Right ventricle myocardium inferior (tissue), 1 donor: ENCODE data around the gene PTBP3. TPM values are rescaled to one million over a fixed set of nuclear protein-coding genes. Genes with fewer than 3 reads are reported as not detected.
"Not testable (repeated sequence)": the region's sequence is repeated elsewhere in the genome, so short reads cannot be mapped to it uniquely, and the experiment has no call there.

Experiments used
- ATAC-seq: fragments of 200-7000 bp; cut with Tn5 transposase; one replicate; pipeline ENCODE4 v1.9.1; 2020; ENCODE audit warnings: mild to moderate bottlenecking, moderate library complexity
- DNase-seq: peaks from one replicate; pipeline ENCODE4 v3.0.0; 2021; ENCODE audit errors: missing footprints
- intact Hi-C: fragments of 100-400 bp; cut with DNase I; formaldehyde crosslinking; loops from one replicate; pipeline ENCODE4 v1.11.0; 2022
- long read RNA-seq: library from polyadenylated mRNA; unstranded; transcript quantifications from one replicate; pipeline ENCODE4 v2.0.0, GENCODE V29; 2021
- total RNA-seq: library from RNA; stranded (reverse); fragmentation: NEBNext Ultra II Directional; extraction: Animal tissue kit (Norgen Biotek cat#: 25700); gene quantifications from one replicate; pipeline ENCODE4 v1.2.1, GENCODE V29; 2021
- donor health status: DM: no; HTN: yes; CAD: no; lungs with severe emphysema.

PTBP3 gene, protein sequence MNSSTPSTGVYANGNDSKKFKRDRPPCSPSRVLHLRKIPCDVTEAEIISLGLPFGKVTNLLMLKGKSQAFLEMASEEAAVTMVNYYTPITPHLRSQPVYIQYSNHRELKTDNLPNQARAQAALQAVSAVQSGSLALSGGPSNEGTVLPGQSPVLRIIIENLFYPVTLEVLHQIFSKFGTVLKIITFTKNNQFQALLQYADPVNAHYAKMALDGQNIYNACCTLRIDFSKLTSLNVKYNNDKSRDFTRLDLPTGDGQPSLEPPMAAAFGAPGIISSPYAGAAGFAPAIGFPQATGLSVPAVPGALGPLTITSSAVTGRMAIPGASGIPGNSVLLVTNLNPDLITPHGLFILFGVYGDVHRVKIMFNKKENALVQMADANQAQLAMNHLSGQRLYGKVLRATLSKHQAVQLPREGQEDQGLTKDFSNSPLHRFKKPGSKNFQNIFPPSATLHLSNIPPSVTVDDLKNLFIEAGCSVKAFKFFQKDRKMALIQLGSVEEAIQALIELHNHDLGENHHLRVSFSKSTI
- total RNA-seq, result 21.0 TPM
- long read RNA-seq, partial matches to known transcripts, result 0 of 3 reads
- long read RNA-seq, other reads (novel, unspliced or antisense), result 3 of 3 reads

DNA sequence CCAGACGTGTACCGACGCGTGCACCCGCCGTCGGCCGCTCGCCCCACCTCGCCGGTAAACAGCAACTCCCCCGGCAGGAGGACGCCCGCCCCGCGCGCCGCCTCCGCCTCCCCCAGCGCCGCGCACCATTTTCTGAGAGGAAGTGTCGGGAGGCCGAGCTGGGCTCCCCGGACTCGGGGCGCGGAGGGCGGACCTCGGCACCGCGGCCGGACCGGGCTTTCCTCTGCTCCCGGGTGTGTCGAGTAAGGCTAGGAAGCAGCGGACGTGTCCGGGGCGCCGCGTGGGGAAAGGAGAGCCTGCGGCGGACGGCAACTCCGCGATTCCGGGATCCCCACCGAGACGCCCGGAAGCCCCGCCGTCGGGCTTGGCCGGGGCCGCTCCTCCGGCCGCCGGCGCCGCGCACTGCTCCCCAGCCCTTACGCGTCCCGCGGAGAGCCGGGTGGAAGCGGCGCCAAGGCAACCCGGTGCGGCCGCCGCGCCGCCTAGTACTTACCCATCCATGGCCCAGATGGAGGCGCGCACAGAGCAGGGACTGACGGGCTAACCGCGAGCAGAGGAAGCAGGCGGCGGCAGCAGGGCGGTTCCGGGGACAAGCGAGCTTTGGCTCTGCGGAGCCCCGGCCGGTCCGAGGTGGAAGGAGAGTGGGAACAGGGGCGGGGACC, at the start of gene PTBP3:
TSS of gene PTBP3 (minus strand) at position 643 of the 662 bp plus-strand sequence. CDS start 35,754 bp downstream, outside the sequence.
- intact Hi-C loops, result loop anchor here (1.0 to 5.0 kb wide), 4 partner anchors 46 to 436 kb away; partner anchors contain the start of gene UGCG
- peak; percentile 79 for ATAC-seq

DNA sequence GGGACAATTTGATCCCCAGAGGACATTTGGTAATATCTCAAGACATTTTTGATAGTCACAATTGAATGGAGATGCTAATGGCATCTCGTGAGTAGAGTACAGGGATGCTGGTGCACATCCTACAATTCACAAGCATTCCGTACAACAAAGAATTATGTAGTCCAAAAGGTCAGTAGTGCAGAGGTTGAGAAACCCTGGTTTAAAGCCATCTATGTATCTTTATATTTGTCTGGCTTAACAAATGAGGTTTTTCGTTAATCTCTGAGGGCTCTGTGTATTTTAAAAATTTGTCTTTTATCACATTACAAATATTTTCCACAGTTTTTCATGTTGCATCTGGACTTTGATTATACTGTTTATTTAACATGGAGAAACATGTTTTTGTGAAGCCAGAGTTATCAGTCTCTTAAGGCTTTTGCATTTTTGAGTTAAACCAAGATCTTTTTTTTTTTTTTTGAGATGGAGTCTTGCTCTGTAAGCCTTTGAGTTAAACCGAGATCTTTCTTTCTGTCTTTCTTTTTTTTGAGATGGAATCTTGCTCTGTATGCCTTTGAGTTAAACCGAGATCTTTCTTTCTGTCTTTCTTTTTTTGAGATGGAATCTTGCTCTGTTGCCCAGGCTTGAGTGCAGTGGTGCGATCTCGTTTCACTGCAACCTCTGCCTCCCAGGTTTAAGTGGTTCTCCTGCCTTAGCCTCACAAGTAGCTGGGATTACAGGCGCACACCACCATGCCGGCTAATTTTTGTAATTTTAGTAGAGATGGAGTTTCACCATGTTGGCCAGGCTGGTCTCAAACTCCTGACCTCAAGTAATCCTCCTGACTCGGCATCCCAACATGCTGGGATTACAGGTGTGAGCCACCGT, 49.3 kb upstream of the PTBP3 start:
- intact Hi-C loops, result no loop called here
- DNase-seq, result no peak
- no peak for ATAC-seq

More for the DNA sequence above, at the start of gene PTBP3:
- DNase-seq, result peak; percentile 92

DNA sequence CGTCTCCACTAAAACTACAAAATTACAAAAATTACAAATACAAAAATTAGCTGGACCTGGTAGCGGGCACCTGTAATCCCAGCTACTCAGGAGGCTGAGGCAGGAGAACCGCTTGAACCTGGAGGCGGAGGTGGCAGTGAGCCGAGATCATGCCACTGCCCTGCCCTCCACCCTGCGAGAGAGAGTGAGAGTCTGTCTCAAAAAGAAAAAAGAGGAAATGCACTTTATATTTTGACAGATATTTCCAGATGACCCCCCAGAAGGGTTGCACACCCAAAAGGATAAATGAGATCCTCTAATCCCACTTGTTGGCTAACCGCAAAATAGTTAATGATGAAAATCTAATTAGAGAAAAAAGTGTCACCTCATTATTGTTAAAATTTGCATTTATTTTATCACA, 48.6 kb upstream of the PTBP3 start:
- ATAC-seq (no peak), DNase-seq (no peak)
- intact Hi-C loops, result no loop called here

DNA sequence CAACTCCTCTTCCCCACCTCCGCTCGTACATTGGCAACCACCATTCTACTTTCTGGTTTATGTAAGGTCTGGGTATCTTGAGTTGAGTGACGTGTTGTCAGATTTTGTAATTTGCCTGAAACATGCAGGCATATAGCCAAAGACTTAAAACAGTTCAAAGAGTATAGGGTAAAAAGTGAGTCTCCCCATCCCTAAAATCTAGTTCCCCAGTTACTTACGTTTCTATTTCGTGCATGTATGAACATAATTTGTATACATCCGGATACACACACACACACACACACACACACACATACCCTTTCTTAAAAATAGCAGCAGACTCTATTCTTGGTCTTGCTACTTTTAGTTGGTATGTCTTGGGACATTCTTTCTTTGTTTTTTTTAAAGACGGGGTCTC, 47.4 kb upstream of the PTBP3 start:
- no peak for ATAC-seq
- DNase-seq, result no peak
- intact Hi-C loops, result no loop called here

DNA sequence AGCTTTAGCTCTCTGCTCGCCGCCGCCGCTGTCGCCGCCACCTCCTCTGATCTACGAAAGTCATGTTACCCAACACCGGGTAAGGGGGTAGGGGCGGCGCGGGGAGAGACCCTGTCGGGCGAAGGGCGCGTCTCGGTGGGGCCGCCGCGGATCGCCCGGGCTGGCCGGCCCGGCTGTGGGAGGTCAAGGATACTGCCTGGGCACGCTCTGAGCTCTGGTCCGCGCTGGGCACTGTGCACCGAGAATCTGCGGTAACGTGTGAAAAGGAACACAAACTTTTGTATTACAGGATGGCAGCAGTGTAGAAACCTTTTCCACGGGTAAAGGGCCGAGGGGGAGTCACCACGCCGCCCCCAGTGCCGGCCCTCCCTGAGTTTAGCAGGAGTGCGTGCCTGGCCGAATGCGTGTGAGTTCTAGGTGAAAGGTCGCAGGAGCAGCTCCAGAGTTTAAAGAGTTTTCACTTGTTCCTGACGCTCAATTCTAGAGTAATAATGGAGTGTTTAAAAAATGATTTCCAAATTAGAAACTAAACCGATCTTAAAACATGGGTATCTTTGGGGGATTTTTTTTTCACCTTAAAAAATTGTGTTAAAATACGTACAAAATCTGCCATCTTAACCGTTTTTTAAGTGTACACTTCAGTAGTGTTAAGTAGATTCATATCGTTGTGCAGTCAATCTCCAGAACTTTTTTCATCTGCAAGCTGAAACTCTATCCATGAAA, 46.8 kb upstream of the PTBP3 start, which contains the start of gene HSDL2:
TSS of gene HSDL2 (plus strand) at position 7 of the 723 bp plus-strand sequence. CDS start at position 63, 56 bp downstream.
- intact Hi-C loops, result no loop called here
- DNase-seq (no peak), ATAC-seq (peak; percentile 54)

DNA sequence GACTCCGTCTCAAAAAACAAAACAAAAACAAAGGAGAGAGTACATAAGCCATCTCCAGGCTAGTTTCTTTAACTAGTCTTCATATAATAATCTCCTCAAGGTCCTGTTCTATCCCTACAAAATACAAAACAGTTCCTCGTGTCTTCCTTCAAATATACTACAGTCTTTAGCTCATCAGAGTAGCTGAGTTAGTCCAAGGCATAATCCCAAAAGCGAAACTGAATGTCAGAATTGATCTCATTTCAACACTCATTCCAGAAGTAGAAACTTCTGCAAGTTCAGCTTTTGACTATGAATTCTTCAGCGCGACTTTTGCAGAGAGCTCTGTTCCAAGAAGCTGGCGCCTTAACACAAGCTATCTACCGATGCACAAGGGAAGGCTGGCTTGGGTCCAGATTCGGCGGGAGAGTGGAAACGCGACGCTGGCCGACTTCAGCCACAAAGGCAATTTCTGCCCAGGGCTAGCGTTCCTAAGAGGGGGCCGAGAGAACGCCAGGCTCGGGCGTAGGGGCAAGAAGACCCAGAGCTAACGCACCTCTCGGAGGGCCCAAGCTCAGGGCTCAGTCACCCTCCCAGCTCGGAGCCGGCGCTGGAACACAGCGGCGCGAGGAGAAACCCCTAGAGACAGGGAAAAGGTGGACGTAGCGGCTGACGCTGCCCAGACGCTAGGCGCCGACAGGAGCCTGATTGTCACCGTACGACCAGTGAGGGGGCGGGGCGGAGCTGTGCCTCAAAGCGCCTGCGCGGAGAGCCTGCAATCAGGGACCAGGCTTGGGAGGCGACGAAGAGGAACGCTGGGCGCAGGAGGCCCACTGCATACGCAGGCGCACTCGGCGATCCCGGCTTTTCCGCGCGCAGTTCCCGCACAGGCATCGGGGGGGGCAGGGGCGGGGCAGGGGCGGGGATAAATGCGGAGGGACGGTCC, 46.0 kb upstream of the PTBP3 start:
- DNase-seq (peak; percentile 100), ATAC-seq (peak; percentile 97)
- intact Hi-C loops, result loop anchor here (2.0 to 10.0 kb wide), 2 partner anchors 47 to 335 kb away; partner anchors contain the start of genes INIP and PTBP3

DNA sequence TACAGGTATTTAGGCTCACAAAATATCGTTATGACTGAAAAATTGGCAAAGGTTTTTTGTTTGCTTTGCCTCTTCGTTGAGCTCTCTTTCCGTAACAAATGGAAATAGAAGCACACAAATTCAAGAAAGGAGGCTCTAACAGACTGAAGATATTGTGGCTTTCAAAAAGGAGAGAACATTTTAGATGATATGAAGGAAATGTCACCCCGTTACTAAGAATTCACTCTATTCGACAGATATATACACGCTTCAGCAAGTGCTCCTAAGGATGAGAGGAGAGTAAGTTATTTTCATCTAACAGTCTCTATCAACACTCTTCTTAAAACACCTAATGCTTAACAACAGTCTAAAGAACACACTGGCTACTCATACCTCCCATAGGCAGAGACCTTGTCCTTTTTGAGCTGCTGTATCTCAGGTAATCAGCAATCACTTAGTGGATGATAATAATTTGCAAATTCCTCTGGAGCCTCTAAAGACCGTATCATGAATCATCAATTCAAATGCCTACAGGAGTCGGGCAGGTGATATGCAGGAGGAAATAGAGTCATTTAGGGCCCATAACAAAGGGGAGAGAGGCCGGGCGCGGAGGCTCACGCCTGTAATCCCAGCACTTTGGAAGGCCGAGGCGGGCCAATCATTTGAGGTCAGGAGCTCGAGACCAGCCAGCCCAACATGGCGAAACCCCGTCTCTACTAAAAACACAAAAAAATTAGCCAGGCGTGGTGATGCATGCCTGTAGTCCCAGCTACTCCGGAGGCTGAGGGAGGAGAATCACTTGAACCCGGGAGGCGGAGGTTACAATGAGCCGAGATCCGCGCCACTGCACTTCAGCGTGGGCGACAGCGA, 45.1 kb upstream of the PTBP3 start:
- DNase-seq, result no peak
- ATAC-seq, result no peak
- intact Hi-C loops, result loop anchor here (2.0 to 10.0 kb wide), 2 partner anchors 46 to 336 kb away; partner anchors contain the start of genes INIP and PTBP3

DNA sequence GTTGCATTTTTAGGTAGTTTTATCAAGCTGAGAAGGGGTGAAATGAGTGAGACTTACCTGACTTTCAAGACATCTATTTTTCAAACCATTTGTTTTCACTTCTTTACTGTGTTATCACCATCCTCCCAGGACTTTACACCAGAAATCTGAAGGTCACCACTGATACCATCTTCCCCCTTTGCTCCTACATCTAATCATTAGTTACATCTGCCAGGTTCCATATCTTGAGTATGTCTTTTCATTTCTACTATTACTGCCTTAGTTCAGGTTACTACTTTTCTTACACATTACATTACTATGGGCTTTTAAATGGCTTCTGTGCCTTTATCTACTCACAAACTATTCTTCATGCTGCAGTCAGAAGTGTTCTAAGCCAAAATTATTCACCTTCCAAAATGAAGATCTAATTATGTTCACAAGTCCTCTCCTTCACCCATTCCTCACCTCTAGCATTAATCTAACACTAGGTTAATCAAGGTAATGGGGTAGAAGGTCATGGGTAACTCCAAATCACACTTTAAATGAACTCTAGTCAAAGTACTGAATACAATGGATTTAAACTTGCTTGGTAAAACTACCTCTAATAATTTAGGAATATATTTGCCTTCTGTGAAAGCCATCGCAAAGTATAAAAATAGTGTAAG, 44.4 kb upstream of the PTBP3 start:
- intact Hi-C loops, result loop anchor here (2.0 to 10.0 kb wide), 2 partner anchors 45 to 337 kb away; partner anchors contain the start of genes INIP and PTBP3

DNA sequence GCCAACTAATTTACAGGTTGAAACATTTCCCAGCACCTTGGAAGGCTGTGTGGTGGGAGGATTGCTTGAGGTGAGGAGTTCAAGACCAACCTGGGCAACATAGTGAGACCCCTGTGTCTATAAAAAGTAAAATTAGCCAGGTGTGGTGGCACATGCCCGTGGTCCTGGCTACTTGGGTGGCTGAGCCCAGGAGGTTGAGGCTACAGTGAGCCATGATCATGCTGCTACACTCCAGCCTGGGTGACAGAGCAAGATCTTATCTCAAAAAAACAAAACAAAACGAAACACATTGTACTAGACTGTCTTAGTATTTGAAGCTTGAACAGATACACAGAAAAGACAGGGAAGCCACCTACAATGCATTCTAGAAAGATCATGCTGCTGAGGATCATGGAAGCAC, 43.7 kb upstream of the PTBP3 start:
- no peak for DNase-seq
- intact Hi-C loops, result loop anchor here (10.0 kb wide), 1 partner anchor 338 kb away; the partner anchor contains the start of gene INIP

More for the DNA sequence above, 44.4 kb upstream of the PTBP3 start:
- DNase-seq (no peak), ATAC-seq (no peak)

DNA sequence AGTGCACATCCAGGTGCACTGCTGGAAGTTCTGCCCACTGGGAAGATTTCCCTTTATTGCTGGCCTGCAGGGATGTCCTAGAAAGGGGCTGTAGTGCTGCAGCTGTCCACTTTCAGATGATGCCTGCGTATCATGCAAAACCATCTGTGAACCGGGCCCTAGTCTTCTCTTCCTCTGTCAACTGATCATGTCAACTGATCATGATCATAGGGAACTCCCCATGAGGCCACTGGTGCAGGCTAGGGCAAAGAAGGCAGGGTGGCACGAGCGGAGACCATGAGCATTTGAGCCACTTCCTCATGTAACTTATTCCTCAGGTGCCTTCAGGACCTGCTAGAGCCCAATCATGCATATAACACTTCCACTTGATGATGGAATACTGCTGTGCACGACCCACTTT, 41.9 kb upstream of the PTBP3 start:
- intact Hi-C loops, result loop anchor here (10.0 kb wide), 1 partner anchor 339 kb away; the partner anchor contains the start of gene INIP
- ATAC-seq, result no peak
- no peak for DNase-seq

More for the DNA sequence above, 43.7 kb upstream of the PTBP3 start:
- ATAC-seq, result no peak

DNA sequence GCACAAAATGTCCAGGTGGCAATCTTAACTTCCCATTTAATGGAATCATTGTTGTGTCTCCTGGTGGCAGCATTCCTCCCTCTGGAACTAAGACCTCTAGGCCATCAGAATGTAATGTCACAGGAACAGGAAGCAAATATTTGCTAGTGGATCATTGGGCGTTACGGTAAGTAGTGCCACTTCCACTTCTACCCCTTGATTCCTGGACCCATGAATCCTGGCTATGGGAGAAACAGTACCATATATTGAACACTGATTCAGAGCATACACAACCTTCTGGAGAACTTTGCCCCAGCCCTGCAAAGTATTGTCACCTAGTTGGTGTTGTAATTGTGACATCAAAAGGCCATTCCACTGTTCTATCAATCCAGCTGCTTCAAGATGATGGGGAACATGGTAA, 40.8 kb upstream of the PTBP3 start:
- intact Hi-C loops, result loop anchor here (10.0 kb wide), 1 partner anchor 341 kb away; the partner anchor contains the start of gene INIP

DNA sequence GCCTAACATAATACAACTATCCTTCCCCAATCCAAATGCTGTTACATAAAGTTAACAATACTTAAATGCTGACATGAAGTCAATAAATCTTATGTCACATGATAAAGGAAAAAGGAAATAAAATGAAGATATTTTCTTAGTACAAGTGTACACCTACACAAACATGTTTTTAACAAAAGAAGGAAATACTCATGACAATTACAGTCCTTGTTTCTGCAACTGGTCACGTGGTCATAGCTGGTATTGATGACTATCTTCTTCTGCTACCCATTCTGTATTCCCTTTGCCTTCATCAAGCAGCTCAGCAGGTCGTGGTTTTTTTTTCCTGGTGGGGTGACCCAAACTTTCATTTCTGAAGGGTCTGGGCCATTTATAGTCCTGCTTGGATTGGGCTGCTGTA, 40.2 kb upstream of the PTBP3 start:
- DNase-seq, ATAC-seq: not testable (repeated sequence)
- intact Hi-C loops, result loop anchor here (10.0 kb wide), 1 partner anchor 341 kb away; the partner anchor contains the start of gene INIP

More for the DNA sequence above, 40.8 kb upstream of the PTBP3 start:
- not testable (repeated sequence) for DNase-seq, ATAC-seq

DNA sequence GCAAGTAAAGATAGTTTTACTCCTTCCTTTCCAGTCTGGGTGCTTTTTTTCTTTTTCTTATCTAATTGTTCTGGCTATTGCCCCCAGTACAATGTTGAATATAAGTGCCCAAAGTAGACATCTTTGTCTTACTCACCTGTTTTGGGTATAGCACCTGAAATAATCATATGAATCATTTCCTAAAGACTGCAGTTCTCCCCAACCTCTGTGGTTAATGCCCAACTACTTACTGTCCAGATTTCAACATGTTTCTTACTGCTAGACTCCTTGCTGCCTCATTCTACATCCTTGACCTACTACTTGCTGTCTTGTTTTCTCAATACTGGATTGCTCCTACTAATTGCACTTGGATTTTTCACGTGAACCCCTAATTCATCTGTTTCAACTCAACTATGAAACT, 37.6 kb upstream of the PTBP3 start:
- no peak for DNase-seq
- intact Hi-C loops, result loop anchor here (10.0 kb wide), 1 partner anchor 344 kb away; the partner anchor contains the start of gene INIP
- no peak for ATAC-seq

DNA sequence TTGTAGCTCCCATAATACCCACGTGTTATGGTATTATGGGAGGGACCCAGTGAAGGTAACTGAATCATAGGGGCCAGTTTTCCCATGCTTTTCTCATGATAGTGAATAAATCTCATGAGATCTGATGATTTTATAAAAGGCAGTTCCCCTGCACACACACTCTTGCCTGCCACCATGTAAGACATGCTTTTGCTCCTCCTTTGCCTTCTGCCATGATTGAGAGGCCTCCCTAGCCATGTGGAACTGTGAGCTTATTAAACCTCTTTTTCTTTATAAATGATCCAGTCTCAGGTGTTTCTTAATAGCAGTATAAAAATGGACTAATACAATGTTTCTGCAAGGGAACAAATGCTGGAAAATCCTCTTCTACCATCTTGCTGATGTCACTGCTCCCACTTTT, 36.4 kb upstream of the PTBP3 start:
- DNase-seq (no peak), ATAC-seq (no peak)
- intact Hi-C loops, result loop anchor here (10.0 kb wide), 1 partner anchor 345 kb away; the partner anchor contains the start of gene INIP

DNA sequence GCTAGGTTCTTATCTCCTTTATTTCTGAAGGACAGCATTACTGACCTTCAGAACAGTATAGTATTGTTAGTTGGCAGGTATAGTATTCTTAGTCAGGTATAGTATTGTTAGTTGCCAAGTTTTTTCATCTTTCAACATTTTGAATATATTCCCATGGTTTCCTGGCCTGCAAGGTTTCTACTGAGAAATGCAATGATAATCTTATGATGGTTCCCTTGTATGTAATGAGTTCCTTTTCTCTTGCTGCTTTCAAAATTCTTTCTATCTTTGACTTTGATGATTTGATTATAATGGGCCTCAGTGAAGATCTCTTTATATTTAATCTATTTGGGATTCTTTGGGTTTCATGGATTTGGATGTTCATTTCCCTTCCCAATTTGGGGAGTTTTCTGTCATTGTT, 34.0 kb upstream of the PTBP3 start:
- ATAC-seq (no peak), DNase-seq (no peak)
- intact Hi-C loops, result no loop called here
